Duodenal mucosa (tissue), 2 donors: ENCODE measurements around the gene SMIM20.

ENCODE experiments used
- H3K27ac ChIP-seq: one replicate; pipeline ENCODE4 v1.7.0; 2013; ENCODE audit warnings: low read depth, low read length
- H3K27me3 ChIP-seq, 2 donors: one replicate each; pipeline ENCODE4 v1.7.0; 2013; ENCODE audit warnings: low read length in 2 of 2, control low read depth in 1 of 2; ENCODE audit not compliant: insufficient read depth in 2 of 2, control insufficient read depth in 1 of 2
- H3K36me3 ChIP-seq, 2 donors: one replicate each; pipeline ENCODE4 v1.7.0; 2013; ENCODE audit warnings: low read length in 2 of 2, control low read depth in 1 of 2; ENCODE audit not compliant: insufficient read depth in 2 of 2, control insufficient read depth in 1 of 2
- H3K4me1 ChIP-seq, 2 donors: one replicate each; pipeline ENCODE4 v1.7.0; 2013; ENCODE audit warnings: low read length in 2 of 2, control low read depth in 1 of 2; ENCODE audit not compliant: insufficient read depth in 2 of 2, control insufficient read depth in 1 of 2
- H3K4me3 ChIP-seq, 2 donors: one replicate each; pipeline ENCODE4 v1.7.0; 2013; ENCODE audit warnings: low read length in 2 of 2, low read depth in 1 of 2
- H3K9ac ChIP-seq, 2 donors: one replicate each; pipeline ENCODE4 v1.7.0; 2013; ENCODE audit warnings: low read length in 2 of 2, low read depth in 1 of 2
- H3K9me3 ChIP-seq, 2 donors: one replicate each; pipeline ENCODE4 v1.7.0; 2013; ENCODE audit warnings: low read length in 2 of 2, control low read depth in 1 of 2; ENCODE audit not compliant: control insufficient read depth in 1 of 2

The SMIM20 gene

DNA sequence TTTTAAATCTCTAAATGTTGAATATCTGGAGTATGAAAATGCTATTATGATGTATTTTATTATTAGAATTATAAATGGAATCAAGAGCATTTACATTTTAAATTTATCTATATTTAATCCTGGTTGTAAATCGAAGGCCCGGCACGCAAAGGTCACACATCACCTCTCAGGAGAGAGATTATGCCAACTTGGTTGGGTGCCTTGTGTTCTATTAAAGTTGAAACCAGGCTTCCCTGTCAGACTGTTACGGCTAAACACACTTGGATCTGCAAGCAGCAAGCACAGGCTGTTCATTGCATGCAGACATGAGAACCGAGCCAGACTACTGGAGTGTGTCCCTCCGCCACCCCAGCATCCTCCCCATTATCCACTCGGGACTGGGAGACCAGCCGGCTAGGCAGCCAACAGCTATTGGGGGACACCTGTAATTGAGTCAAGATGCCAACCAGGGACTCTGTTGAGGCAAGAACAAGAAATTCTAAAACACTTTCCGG lies 34.9 kb upstream of the SMIM20 start:
- no peak overlapping the region for H3K27ac ChIP-seq
- no peaks in the 10 kb centered on the region for H3K36me3 ChIP-seq
- H3K4me3 ChIP-seq = no peak overlapping the region
- peaks cover under 1 to 6% of the 10 kb centered on the region in 2 donors for H3K4me1 ChIP-seq
- H3K9ac ChIP-seq = no peak overlapping the region
- no peaks in the 10 kb centered on the region for H3K9me3 ChIP-seq
- H3K27me3 ChIP-seq = no peaks in the 10 kb centered on the region

GRCh38 chr4:25879587-25879986 lies 34.4 kb upstream of the SMIM20 start:
- Histone ChIP-seq H3K27ac (no peak overlapping the region), H3K4me1 (peaks cover 0 to 7% of the 10 kb centered on the region in 2 donors), H3K9me3 (no peaks in the 10 kb centered on the region), H3K4me3 (no peak overlapping the region), H3K9ac (no peak overlapping the region), H3K36me3 (no peaks in the 10 kb centered on the region), H3K27me3 (no peaks in the 10 kb centered on the region)

DNA sequence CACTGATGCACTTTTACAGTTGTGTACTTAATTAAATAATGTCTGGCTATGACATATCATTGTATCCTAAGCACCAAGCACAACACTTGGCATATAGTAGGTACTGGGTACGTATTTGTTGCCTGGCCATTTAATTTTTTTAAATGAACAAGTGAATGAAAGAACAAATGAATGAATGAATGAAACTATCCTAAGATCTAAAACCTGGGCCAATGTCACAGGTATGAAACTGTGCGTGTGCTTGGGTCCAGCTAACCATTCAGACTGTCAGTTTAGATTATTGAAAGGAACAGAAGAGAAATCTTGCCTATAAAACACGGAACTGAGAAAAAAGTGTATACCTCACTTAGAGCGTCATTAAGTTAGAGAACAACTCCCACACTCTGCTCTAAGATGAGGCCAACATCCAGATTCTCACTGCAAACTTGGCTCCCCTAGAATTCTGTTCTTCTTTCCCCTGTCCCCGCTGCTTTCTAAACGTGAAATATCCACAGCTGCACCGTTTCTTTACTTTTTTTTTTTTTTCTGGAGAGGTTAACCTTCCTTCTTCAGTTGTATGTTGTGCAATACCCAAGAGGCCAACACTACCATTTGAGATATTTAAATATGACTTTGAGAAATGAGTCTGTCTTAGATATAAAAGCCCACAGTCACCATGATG lies 33.9 kb upstream of the SMIM20 start:
- H3K27ac ChIP-seq = no peak overlapping the region
- H3K36me3 ChIP-seq = no peaks in the 10 kb centered on the region
- no peaks in the 10 kb centered on the region for H3K9me3 ChIP-seq
- H3K27me3 ChIP-seq = no peaks in the 10 kb centered on the region
- H3K4me3 ChIP-seq = no peak overlapping the region
- H3K4me1 ChIP-seq = peaks cover 0 to 5% of the 10 kb centered on the region in 2 donors
- H3K9ac ChIP-seq = no peak overlapping the region

- Histone ChIP-seq H3K4me3 (no peak overlapping the region), H3K27me3 (no peaks in the 10 kb centered on the region), H3K9me3 (no peaks in the 10 kb centered on the region), H3K9ac (no peak overlapping the region), H3K4me1 (peaks cover 0 to 5% of the 10 kb centered on the region in 2 donors), H3K36me3 (no peaks in the 10 kb centered on the region), H3K27ac (no peak overlapping the region)
Observed at GRCh38 chr4:25881193-25881592, 32.8 kb upstream of the SMIM20 start.

- Histone ChIP-seq H3K4me1 (peaks cover 0 to 5% of the 10 kb centered on the region in 2 donors), H3K9ac (no peak overlapping the region), H3K27ac (no peak overlapping the region), H3K36me3 (no peaks in the 10 kb centered on the region), H3K9me3 (no peaks in the 10 kb centered on the region), H3K4me3 (no peak overlapping the region), H3K27me3 (no peaks in the 10 kb centered on the region)
Observed at GRCh38 chr4:25882226-25882625, 31.8 kb upstream of the SMIM20 start.

DNA sequence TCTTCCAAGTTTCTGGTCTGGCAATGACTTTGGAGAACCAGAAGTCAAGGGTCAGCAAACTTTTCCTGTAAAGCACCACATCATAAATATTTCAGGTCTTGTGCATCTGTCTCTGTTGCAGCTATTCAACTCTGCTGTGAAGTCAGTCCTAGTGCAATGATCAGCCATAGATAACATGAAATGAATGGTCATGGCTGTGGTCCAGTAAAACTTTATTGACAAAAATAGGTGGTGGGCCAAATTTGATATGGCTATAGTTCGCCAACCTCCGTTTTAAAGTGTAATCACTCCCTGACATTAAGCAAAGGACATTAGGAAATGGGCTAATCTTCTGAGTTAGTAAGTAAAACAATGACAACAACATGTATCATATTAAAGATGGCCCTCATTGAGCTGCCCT lies 30.5 kb upstream of the SMIM20 start:
- H3K27me3 ChIP-seq = no peaks in the 10 kb centered on the region
- peaks cover 0 to 5% of the 10 kb centered on the region in 2 donors for H3K4me1 ChIP-seq
- H3K27ac ChIP-seq = no peak overlapping the region
- no peak overlapping the region for H3K9ac ChIP-seq
- H3K4me3 ChIP-seq = no peak overlapping the region
- no peaks in the 10 kb centered on the region for H3K36me3 ChIP-seq
- H3K9me3 ChIP-seq = no peaks in the 10 kb centered on the region

- Histone ChIP-seq H3K27me3 (no peaks in the 10 kb centered on the region), H3K36me3 (no peaks in the 10 kb centered on the region), H3K4me3 (no peak overlapping the region), H3K27ac (no peak overlapping the region), H3K9me3 (no peaks in the 10 kb centered on the region), H3K9ac (no peak overlapping the region), H3K4me1 (peaks cover 0 to 5% of the 10 kb centered on the region in 2 donors)
Observed at GRCh38 chr4:25884031-25884782, 29.8 kb upstream of the SMIM20 start.

- H3K27me3 ChIP-seq = no peaks in the 10 kb centered on the region
- no peak overlapping the region for H3K27ac ChIP-seq
- no peak overlapping the region for H3K4me3 ChIP-seq
- H3K36me3 ChIP-seq = no peaks in the 10 kb centered on the region
- H3K9me3 ChIP-seq = no peaks in the 10 kb centered on the region
- H3K4me1 ChIP-seq = peaks cover 0 to 5% of the 10 kb centered on the region in 2 donors
- no peak overlapping the region for H3K9ac ChIP-seq
Observed at GRCh38 chr4:25888781-25889180, 25.2 kb upstream of the SMIM20 start.

DNA sequence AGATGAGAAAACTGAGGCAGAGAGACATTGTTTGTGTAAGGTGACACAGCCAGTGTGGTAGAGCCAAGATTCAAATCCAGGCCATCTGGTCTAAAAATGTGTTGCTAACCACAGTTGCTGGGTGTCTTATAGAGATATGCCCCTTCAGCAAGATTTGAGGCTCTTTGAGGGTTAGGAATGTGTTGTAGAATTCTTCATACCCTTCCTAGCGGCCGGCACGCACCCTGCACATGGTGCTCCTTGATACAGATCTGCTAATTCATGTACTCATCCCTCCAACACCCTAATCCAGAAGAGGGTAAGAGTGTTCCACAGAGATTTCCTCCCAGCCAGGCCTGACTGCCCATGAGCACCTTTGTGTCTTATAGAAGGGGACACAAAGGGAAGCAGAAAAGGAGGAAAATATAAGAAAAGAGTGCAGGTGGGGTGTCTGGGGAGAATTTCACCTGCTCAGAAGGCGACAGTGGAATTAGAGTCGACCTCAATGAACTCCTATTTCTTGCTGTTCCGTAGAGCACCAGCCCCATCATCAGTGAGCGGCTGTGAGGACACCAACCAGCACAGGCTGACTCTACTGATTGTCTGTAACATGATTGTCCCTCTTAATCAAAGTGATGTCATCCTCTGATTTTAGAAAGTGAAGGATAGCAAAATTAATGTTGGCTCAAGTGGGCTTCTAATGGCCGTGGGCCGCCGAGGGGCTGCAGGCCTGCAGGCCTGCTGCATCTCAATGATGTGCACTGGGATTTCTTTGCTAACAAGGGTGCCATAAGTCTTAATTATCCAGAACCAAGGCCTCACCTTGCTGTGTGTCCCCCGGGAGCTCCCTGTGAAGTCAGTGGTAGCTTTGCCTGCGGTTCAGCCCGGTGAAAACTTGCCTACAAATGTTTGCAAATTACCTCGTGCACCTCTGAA lies 24.2 kb upstream of the SMIM20 start:
- no peaks in the 10 kb centered on the region for H3K9me3 ChIP-seq
- no peak overlapping the region for H3K9ac ChIP-seq
- no peak overlapping the region for H3K27ac ChIP-seq

More for the DNA sequence above, 24.2 kb upstream of the SMIM20 start:
- no peaks in the 10 kb centered on the region for H3K27me3 ChIP-seq
- H3K4me1 ChIP-seq = no peaks in the 10 kb centered on the region
- H3K36me3 ChIP-seq = no peaks in the 10 kb centered on the region
- no peak overlapping the region for H3K4me3 ChIP-seq
